Stimulated activated CD8-positive, alpha-beta memory T cell treated with anti-CD3 and anti-CD28 coated beads, Interleukin-12 subunit alpha, Interleukin-12 subunit beta, amount 100 ng/mL, for 24 hours (primary cell): ENCODE results near the gene DNAJB7.
"Not testable (repeated sequence)": the region's sequence is repeated elsewhere in the genome, so short reads cannot be mapped to it uniquely, and the experiment has no call there.

ENCODE experiments used
- DNase-seq: peaks from one replicate; pipeline ENCODE4 v3.0.0-alpha.2; 2020; ENCODE audit errors: extremely low read depth

DNAJB7 gene

GRCh38 chr22:40844951-40845350 lies 17.0 kb downstream of the DNAJB7 start:
- DNase-seq: no peak

- DNase-seq: no peak
Measured at GRCh38 chr22:40838486-40838885, 23.4 kb downstream of the DNAJB7 start.

GRCh38 chr22:40834619-40835018 lies 27.3 kb downstream of the DNAJB7 start:
- no peak for DNase-seq

GRCh38 chr22:40829131-40829530 lies 32.8 kb downstream of the DNAJB7 start:
- DNase-seq: no peak

- DNase-seq: no peak
Measured at GRCh38 chr22:40826984-40827741, 34.8 kb downstream of the DNAJB7 start.

GRCh38 chr22:40826292-40826691 lies 35.6 kb downstream of the DNAJB7 start:
- not testable (repeated sequence) for DNase-seq

GRCh38 chr22:40823426-40823825 lies 38.5 kb downstream of the DNAJB7 start:
- no peak for DNase-seq

- DNase-seq: no peak
Measured at GRCh38 chr22:40819599-40820140, 42.2 kb downstream of the DNAJB7 start.

GRCh38 chr22:40818747-40819598 lies 42.9 kb downstream of the DNAJB7 start, which contains the start of gene SLC25A17:
SLC25A17 (minus strand) TSS chr22:40819346; CDS start chr22:40819248, 98 bp downstream.
- peak; percentile 66 for DNase-seq

GRCh38 chr22:40818192-40818746 lies 43.6 kb downstream of the DNAJB7 start:
- DNase-seq: no peak

GRCh38 chr22:40817737-40818136 lies 44.2 kb downstream of the DNAJB7 start:
- no peak for DNase-seq

GRCh38 chr22:40813912-40814315 lies 48.0 kb downstream of the DNAJB7 start:
- DNase-seq: no peak
